Measurements from ENCODE around the gene RBMX2. TPM values are rescaled to one million over a fixed set of nuclear protein-coding genes. Genes with fewer than 3 reads are reported as not detected.

The RBMX2 gene
- total RNA-seq, 4 donors from 2014 or later = 12.0 to 23.1 (median 17.0) TPM

DNA sequence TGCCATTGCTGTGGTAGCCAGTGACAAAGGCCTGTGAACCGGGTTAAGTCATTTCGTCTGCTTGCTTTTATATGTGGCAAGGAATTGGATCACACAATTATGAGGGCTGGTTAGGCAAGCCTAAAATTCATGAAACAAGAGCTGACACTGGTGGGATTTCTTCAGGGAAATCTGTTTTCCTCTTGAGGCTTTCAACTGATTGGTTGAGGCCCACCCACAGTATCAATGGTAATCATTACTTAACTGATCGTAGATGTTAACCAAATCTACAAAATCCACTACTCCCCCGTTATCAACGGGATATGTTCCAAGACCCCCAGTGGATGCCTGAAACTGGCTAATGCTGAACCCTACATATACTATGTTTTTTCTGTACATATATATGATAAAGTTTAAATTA lies 13.0 kb downstream of the RBMX2 start:
- no peaks in the 10 kb centered on the region for H3K27me3 ChIP-seq
- no peaks in the 10 kb centered on the region for H3K9me3 ChIP-seq
- 94 to 97% methylated on average over 5 of the region's 5 CpGs for WGBS, 2 donors
- H3K27ac ChIP-seq = no peak overlapping the region
- DNase-seq (ENCODE audit: low spot score in 2 of 2) = no peak
- H3K4me1 ChIP-seq = no peaks in the 10 kb centered on the region
- H3K4me3 ChIP-seq = no peak overlapping the region
- peaks cover 0 to 42% (median 0%) of the 10 kb centered on the region in 3 donors for H3K36me3 ChIP-seq
- TF ChIP-seq POLR2A (IDR thresholded peaks at IDR 0.05) (no peak), EP300 (IDR thresholded peaks at IDR 0.05) (no peak)
- TF ChIP-seq, protein P1, sequence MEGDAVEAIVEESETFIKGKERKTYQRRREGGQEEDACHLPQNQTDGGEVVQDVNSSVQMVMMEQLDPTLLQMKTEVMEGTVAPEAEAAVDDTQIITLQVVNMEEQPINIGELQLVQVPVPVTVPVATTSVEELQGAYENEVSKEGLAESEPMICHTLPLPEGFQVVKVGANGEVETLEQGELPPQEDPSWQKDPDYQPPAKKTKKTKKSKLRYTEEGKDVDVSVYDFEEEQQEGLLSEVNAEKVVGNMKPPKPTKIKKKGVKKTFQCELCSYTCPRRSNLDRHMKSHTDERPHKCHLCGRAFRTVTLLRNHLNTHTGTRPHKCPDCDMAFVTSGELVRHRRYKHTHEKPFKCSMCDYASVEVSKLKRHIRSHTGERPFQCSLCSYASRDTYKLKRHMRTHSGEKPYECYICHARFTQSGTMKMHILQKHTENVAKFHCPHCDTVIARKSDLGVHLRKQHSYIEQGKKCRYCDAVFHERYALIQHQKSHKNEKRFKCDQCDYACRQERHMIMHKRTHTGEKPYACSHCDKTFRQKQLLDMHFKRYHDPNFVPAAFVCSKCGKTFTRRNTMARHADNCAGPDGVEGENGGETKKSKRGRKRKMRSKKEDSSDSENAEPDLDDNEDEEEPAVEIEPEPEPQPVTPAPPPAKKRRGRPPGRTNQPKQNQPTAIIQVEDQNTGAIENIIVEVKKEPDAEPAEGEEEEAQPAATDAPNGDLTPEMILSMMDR (IDR thresholded peaks at IDR 0.05) = no peak

- peaks cover 0 to 39% (median 0%) of the 10 kb centered on the region in 3 donors for H3K36me3 ChIP-seq
- no peak overlapping the region for H3K4me3 ChIP-seq
- H3K9me3 ChIP-seq = no peaks in the 10 kb centered on the region
- H3K4me1 ChIP-seq = no peaks in the 10 kb centered on the region
- TF ChIP-seq EP300 (IDR thresholded peaks at IDR 0.05) (no peak), POLR2A (IDR thresholded peaks at IDR 0.05) (no peak)
- TF ChIP-seq, protein P1 (IDR thresholded peaks at IDR 0.05) = no peak
- 87 to 92% methylated on average over 7 of the region's 7 CpGs for WGBS, 2 donors
- DNase-seq (ENCODE audit: low spot score in 2 of 2) = no peak
- no peaks in the 10 kb centered on the region for H3K27me3 ChIP-seq
- no peak overlapping the region for H3K27ac ChIP-seq
Observed at GRCh38 chrX:130415201-130415600, 13.4 kb downstream of the RBMX2 start.

DNA sequence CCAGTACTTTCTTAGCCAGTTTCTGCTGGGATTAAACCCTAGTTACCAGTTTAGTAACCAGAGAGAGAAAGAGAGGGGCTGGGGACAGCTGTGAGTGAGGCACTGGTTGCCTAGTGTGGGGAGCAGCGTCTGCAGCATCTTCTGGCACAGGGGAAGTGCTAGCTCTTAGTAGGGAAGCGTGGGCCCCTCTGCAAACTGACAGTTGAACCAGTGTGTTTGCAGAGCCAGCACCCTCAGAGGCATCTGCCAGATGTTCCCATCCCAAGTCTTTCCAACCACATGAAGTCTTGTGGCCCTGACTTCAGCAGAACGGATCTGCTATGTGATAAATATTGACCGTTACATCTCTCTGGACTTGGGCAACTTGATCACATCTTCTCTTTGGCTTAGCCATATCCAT lies 15.0 kb downstream of the RBMX2 start:
- Histone ChIP-seq H3K9me3 (no peaks in the 10 kb centered on the region), H3K4me1 (no peaks in the 10 kb centered on the region), H3K27ac (no peak overlapping the region), H3K36me3 (peaks cover 0 to 25% (median 0%) of the 10 kb centered on the region in 3 donors), H3K27me3 (no peaks in the 10 kb centered on the region), H3K4me3 (no peak overlapping the region)
- 82 to 90% methylated on average over 2 to 4 of the region's 4 CpGs for WGBS, 2 donors
- no peak for DNase-seq (ENCODE audit: low spot score in 2 of 2)
- no peak for TF ChIP-seq POLR2A (IDR thresholded peaks at IDR 0.05)
- TF ChIP-seq EP300 (IDR thresholded peaks at IDR 0.05) = no peak
- TF ChIP-seq, protein P1 (IDR thresholded peaks at IDR 0.05) = no peak

DNA sequence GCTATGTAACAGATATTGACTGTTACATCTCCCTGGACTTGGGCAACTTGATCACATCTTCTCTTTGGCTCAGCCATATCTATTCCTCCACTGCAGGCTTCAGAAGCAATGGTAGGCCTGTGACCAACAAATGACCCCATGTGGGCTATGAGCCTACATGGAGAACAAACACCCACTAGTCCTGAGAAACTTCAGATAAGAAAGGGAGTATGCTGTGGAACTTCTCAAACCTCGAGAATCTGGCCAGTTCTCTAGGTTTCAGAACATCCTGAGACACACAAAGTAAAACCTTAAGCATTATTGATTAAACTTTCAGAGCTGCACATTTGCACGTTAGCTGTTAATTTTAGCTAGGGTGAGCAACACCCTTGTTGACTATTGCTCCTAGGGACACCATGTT lies 16.3 kb downstream of the RBMX2 start:
- H3K9me3 ChIP-seq = no peaks in the 10 kb centered on the region
- DNase-seq (ENCODE audit: low spot score in 2 of 2) = no peak
- no peaks in the 10 kb centered on the region for H3K4me1 ChIP-seq
- H3K27me3 ChIP-seq = no peaks in the 10 kb centered on the region
- TF ChIP-seq, protein P1 (IDR thresholded peaks at IDR 0.05) = no peak
- TF ChIP-seq EP300 (IDR thresholded peaks at IDR 0.05) (no peak), POLR2A (IDR thresholded peaks at IDR 0.05) (no peak)
- H3K36me3 ChIP-seq = peaks cover 0 to 12% (median 0%) of the 10 kb centered on the region in 3 donors
- no peak overlapping the region for H3K27ac ChIP-seq
- no peak overlapping the region for H3K4me3 ChIP-seq
- WGBS, 2 donors = 70 to 100% methylated on average over 2 of the region's 2 CpGs

- peaks cover 0 to 11% (median 0%) of the 10 kb centered on the region in 3 donors for H3K36me3 ChIP-seq
- no peaks in the 10 kb centered on the region for H3K27me3 ChIP-seq
- no peak for DNase-seq (ENCODE audit: low spot score in 2 of 2)
- WGBS, 2 donors = 84 to 88% methylated on average over 4 of the region's 4 CpGs
- TF ChIP-seq POLR2A (IDR thresholded peaks at IDR 0.05) = no peak
- TF ChIP-seq, protein P1 (IDR thresholded peaks at IDR 0.05) = no peak
- TF ChIP-seq EP300 (IDR thresholded peaks at IDR 0.05) = no peak
- H3K9me3 ChIP-seq = no peaks in the 10 kb centered on the region
- no peak overlapping the region for H3K27ac ChIP-seq
- no peak overlapping the region for H3K4me3 ChIP-seq
- no peaks in the 10 kb centered on the region for H3K4me1 ChIP-seq
Observed at GRCh38 chrX:130418740-130419139, 17.0 kb downstream of the RBMX2 start.

Measured in tibial nerve (tissue), 4 donors.